ENCODE results near the gene AUTS2. TPM values are rescaled to one million over a fixed set of nuclear protein-coding genes. Genes with fewer than 3 reads are reported as not detected.

Gene AUTS2
- total and polyA plus RNA-seq, 9 of the 15 experiments (the other 6 are each of a cell fraction or from before 2014, with no cell fraction given): 0.58 TPM; not detected in 8

DNA sequence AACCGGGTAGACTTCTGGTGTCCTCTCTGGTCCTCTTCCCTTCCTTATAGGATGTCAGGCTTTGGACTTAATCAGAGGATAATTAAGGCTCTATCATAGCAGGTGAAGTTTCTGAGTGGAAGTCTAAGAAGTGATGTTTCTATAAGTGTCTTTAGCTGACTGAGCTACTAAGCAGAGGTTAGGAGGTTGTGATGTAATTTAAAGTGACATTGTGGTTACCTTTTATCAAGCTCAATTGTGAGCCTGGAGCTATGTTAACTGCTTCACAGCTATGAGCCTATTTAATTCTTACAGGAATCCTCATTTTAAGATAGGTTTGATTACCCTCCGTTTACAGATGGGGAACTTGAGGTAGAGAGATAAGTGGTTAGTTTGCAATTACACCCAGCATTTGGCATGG is 365.1 kb downstream of the AUTS2 start (continued):
- TF ChIP-seq TAF7 (tag; IDR thresholded peaks at IDR 0.05): no peak

DNA sequence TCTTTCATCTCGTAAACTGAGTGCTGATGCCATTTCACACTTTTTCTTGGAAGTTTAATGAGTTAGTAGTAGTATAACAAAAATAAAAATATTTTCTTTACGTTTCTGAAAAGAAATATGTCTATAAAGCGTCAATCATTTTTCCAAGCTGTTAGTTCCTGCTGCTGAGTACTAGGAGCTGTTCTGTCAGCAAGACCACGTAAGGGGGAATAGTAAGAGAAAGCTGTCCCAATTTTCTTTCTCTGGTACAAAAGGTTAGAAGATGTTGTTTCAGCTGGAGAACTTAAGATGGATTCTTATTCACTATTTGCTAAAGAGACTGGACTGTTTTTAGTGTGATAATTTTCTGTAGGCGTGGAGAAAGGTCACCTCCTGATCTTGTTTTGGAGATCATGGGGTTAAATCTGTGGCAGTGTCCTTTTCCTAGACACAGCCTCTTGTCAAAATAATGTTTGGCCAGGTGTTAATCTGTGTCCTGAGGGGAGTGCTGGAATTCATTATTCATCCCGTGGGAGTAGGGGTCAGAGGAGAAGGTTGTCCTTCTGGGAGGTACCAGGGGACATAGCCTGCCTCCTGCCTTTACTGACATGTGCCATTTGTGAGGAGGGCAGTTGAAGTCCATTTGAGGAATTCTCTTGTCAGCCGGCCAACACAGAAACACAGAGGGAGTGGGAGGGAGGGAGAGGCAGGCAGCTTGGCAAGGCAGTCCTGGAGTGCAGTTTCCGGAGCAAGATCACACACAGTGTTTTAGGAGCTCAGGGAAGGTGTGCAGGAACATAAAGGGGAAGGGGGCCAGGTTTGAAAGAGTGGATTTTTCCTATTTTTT is 368.7 kb downstream of the AUTS2 start:
- BruUV-seq (replicated peaks): no TSS peak
- no peaks in the 10 kb centered on the region for H3K79me2 ChIP-seq (ENCODE audit: control insufficient read depth, insufficient read depth, low read length)
- intact Hi-C loops (cut with micrococcal nuclease): no loop called here
- CTCF ChIA-PET (ENCODE audit: low intra/inter-chr PET ratio): no interaction called here
- no peak overlapping the region for H3K4me3 ChIP-seq
- DNase-seq (ENCODE audit: extremely low read depth in 1 of 4, low spot score in 3 of 4) (no peak), ATAC-seq (no peak), FAIRE-seq (no peak)
- H3K4me2 ChIP-seq (ENCODE audit: insufficient read depth, low read length): no peak overlapping the region
- no peaks in the 10 kb centered on the region for H3K27me3 ChIP-seq (ENCODE audit: control insufficient read depth in 2 of 2, insufficient read depth in 2 of 2, low read length in 2 of 2)
- H3K4me1 ChIP-seq (replicated peaks in 1 of 2; ENCODE audit: control insufficient read depth in 2 of 2, insufficient read depth in 2 of 2, low read length in 2 of 2): no peaks in the 10 kb centered on the region
- no peak overlapping the region for H2AFZ ChIP-seq (ENCODE audit: low read depth, low read length)
- H3K9me3 ChIP-seq (replicated peaks; ENCODE audit: control insufficient read depth, insufficient read depth, low read depth, low read length): no peaks in the 10 kb centered on the region
- H3K9me1 ChIP-seq (ENCODE audit: control insufficient read depth, insufficient read depth, low read length): no peaks in the 10 kb centered on the region
- WGBS (ENCODE audit: insufficient coverage, low coverage, missing lambda C conversion rate): 3% methylated on average over 8 of the region's 8 CpGs
- POLR2A ChIA-PET: no interaction called here
- no peak overlapping the region for H3K9ac ChIP-seq (ENCODE audit: insufficient read depth in 1 of 2, low read depth in 2 of 2, low read length in 2 of 2)
- no peaks in the 10 kb centered on the region for H3K36me3 ChIP-seq (ENCODE audit: control insufficient read depth, insufficient read depth, low read length)
- in situ Hi-C loops (cut with MboI): no loop called here
- H4K20me1 ChIP-seq (replicated peaks; ENCODE audit: control insufficient read depth, insufficient read depth, low read length): no peaks in the 10 kb centered on the region
- H3K27ac ChIP-seq (ENCODE audit: extremely low read depth, low read depth, low read length): no peak overlapping the region
- TF ChIP-seq RFX1 (IDR thresholded peaks at IDR 0.05): no peak
